ENCODE data around the gene LRRC32.
"Not testable (repeated sequence)": the region's sequence is repeated elsewhere in the genome, so short reads cannot be mapped to it uniquely, and the experiment has no call there.

LRRC32 gene

GRCh38 chr11:76644591-76644990 lies 26.0 kb downstream of the LRRC32 start:
- DNase-seq, result no peak

- DNase-seq, result not testable (repeated sequence)
Observed at GRCh38 chr11:76643711-76644110, 26.8 kb downstream of the LRRC32 start.

GRCh38 chr11:76642341-76642740 lies 28.2 kb downstream of the LRRC32 start:
- DNase-seq, result no peak

GRCh38 chr11:76641905-76642304 lies 28.6 kb downstream of the LRRC32 start:
- DNase-seq, result no peak

GRCh38 chr11:76640501-76640900 lies 30.0 kb downstream of the LRRC32 start:
- no peak for DNase-seq

- no peak for DNase-seq
Observed at GRCh38 chr11:76639621-76640020, 30.9 kb downstream of the LRRC32 start.

- DNase-seq, result no peak
Observed at GRCh38 chr11:76638270-76639197, 32.0 kb downstream of the LRRC32 start.

GRCh38 chr11:76637491-76638269 lies 32.9 kb downstream of the LRRC32 start:
- DNase-seq, result no peak

GRCh38 chr11:76636826-76637460 lies 33.6 kb downstream of the LRRC32 start:
- no peak for DNase-seq

- no peak for DNase-seq
Observed at GRCh38 chr11:76635991-76636738, 34.4 kb downstream of the LRRC32 start.

GRCh38 chr11:76634886-76635285 lies 35.7 kb downstream of the LRRC32 start:
- DNase-seq, result no peak

- DNase-seq, result no peak
Observed at GRCh38 chr11:76632492-76632891, 38.1 kb downstream of the LRRC32 start.

- DNase-seq, result no peak
Observed at GRCh38 chr11:76631566-76632308, 38.8 kb downstream of the LRRC32 start.

- DNase-seq, result no peak
Observed at GRCh38 chr11:76630600-76631281, 39.8 kb downstream of the LRRC32 start.

GRCh38 chr11:76629853-76630599 lies 40.5 kb downstream of the LRRC32 start:
- no peak for DNase-seq

- no peak for DNase-seq
Observed at GRCh38 chr11:76629116-76629852, 41.3 kb downstream of the LRRC32 start.

- peak; percentile 19 for DNase-seq
Observed at GRCh38 chr11:76628408-76628947, 42.1 kb downstream of the LRRC32 start.

GRCh38 chr11:76627606-76628005 lies 42.9 kb downstream of the LRRC32 start:
- no peak for DNase-seq

GRCh38 chr11:76626921-76627401 lies 43.6 kb downstream of the LRRC32 start:
- DNase-seq, result peak; percentile 78
